Colonic mucosa (tissue), 4 donors: ENCODE measurements around the gene MED29. TPM values are rescaled to one million over a fixed set of nuclear protein-coding genes. Genes with fewer than 3 reads are reported as not detected.
A peak's percentile ranks its signal among the peaks of the same experiment; 100 is the strongest.

Source experiments
- DNase-seq: peaks from one replicate; pipeline ENCODE4 v3.0.0-alpha.2; 2020
- H3K27ac ChIP-seq: fragments of 200-600 bp; one replicate; pipeline ENCODE4 v1.8.0; 2021
- H3K27me3 ChIP-seq: fragments of 200-600 bp; one replicate; pipeline ENCODE4 v1.8.0; 2021
- H3K36me3 ChIP-seq: fragments of 200-600 bp; one replicate; pipeline ENCODE4 v1.8.0; 2021
- H3K4me1 ChIP-seq: fragments of 200-600 bp; one replicate; pipeline ENCODE4 v1.8.0; 2021; ENCODE audit warnings: mild to moderate bottlenecking
- H3K4me3 ChIP-seq: fragments of 200-600 bp; one replicate; pipeline ENCODE4 v1.8.0; 2021
- H3K9ac ChIP-seq, 2 donors: one replicate each; pipeline ENCODE4 v1.7.0; 2013; ENCODE audit warnings: control low read depth in 2 of 2, low read depth in 2 of 2, low read length in 2 of 2
- H3K9me3 ChIP-seq: fragments of 200-600 bp; one replicate; pipeline ENCODE4 v1.8.0; 2021
- intact Hi-C: fragments of 100-400 bp; cut with DNase I; formaldehyde crosslinking; loops from one replicate; pipeline ENCODE4 v1.14.1; 2022
- total RNA-seq, 2 donors: library from RNA; stranded (reverse); fragmentation: NEBNext Ultra II Directional in 1 of 2; extraction: Animal tissue kit (Norgen Biotek cat#: 25700) in 1 of 2; gene quantifications; one replicate each; pipeline ENCODE4 v1.2.1, GENCODE V29; 2021
- TF ChIP-seq, protein P1 (sequence below): fragments of 200-600 bp; IDR thresholded peaks from one replicate; pipeline ENCODE4 v1.8.0; 2022; ENCODE audit warnings: antibody characterized with exemption, mild to moderate bottlenecking
- donor health status: healthy.
- donor health status: DM: no; HTN: no; CAD: no.
- donor health status: DM: no; HTN: no; CAD: no.

Gene MED29
- total RNA-seq, 2 donors from 2014 or later, result 22.8 to 37.5 TPM

- TF ChIP-seq, protein P1, sequence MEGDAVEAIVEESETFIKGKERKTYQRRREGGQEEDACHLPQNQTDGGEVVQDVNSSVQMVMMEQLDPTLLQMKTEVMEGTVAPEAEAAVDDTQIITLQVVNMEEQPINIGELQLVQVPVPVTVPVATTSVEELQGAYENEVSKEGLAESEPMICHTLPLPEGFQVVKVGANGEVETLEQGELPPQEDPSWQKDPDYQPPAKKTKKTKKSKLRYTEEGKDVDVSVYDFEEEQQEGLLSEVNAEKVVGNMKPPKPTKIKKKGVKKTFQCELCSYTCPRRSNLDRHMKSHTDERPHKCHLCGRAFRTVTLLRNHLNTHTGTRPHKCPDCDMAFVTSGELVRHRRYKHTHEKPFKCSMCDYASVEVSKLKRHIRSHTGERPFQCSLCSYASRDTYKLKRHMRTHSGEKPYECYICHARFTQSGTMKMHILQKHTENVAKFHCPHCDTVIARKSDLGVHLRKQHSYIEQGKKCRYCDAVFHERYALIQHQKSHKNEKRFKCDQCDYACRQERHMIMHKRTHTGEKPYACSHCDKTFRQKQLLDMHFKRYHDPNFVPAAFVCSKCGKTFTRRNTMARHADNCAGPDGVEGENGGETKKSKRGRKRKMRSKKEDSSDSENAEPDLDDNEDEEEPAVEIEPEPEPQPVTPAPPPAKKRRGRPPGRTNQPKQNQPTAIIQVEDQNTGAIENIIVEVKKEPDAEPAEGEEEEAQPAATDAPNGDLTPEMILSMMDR, result no peak
- Histone ChIP-seq H3K36me3 (no peaks in the 10 kb centered on the region), H3K9ac (no peak overlapping the region), H3K4me1 (no peaks in the 10 kb centered on the region), H3K27ac (no peak overlapping the region), H3K4me3 (no peak overlapping the region), H3K27me3 (no peaks in the 10 kb centered on the region), H3K9me3 (no peaks in the 10 kb centered on the region)
- intact Hi-C loops, result no loop called here
- DNase-seq, result no peak
Measured at GRCh38 chr19:39425744-39426143, 34.6 kb downstream of the MED29 start.

- H3K27me3 ChIP-seq, result no peaks in the 10 kb centered on the region
- no peak overlapping the region for H3K27ac ChIP-seq
- H3K36me3 ChIP-seq, result no peaks in the 10 kb centered on the region
- H3K4me1 ChIP-seq, result no peaks in the 10 kb centered on the region
- H3K9me3 ChIP-seq, result no peaks in the 10 kb centered on the region
- TF ChIP-seq, protein P1, result no peak
- DNase-seq, result no peak
- no peak overlapping the region for H3K9ac ChIP-seq
- H3K4me3 ChIP-seq, result no peak overlapping the region
- intact Hi-C loops, result no loop called here
Measured at GRCh38 chr19:39426170-39426569, 35.0 kb downstream of the MED29 start.

- Histone ChIP-seq H3K27ac (peak overlapping the region; percentile 67), H3K9ac (no peak overlapping the region), H3K4me3 (no peak overlapping the region), H3K27me3 (no peaks in the 10 kb centered on the region), H3K36me3 (peaks cover 9% of the 10 kb centered on the region), H3K9me3 (no peaks in the 10 kb centered on the region), H3K4me1 (no peaks in the 10 kb centered on the region)
- DNase-seq, result no peak
- intact Hi-C loops, result no loop called here
- TF ChIP-seq, protein P1, result no peak
Measured at GRCh38 chr19:39427707-39428106, 36.5 kb downstream of the MED29 start.

DNA sequence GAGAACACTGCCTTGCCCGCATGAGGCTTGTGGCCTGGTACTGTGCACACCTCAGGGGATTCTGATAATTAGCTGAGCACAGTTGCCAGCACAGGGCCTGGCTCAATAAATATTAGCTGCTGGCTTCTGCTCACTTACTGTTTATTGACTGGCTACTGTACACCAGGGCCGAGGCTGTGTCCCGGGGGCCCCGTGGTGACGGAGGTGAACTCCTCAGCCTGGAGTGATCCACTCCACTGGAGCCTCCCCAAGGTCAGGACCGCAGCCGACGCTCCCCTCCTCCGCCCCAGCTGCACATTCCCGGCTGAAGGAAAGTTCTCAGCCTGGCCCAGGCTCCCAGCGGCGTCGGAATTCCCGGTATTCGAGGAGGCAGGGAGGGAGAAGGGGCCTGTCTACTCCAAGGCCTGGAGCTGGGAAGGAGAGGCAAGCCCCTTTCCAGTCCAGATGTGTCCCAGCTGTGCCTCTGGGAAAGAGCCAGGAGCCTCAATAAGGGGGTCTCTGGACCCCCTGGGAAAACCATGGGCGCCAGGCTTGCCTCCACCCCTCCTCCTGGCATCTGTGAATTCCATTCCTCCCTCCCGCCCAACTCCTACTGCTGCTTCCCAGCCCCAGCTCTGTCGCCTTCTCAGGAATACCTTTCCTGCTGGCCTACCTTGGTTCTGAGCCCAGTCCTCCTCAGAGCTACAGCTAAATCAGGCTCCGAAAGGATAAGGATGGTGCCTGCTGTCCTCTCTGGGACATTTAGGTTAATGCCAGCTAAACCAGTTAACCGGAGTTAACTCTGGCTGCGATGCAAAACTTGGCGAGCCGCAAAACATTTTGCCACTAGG, 37.3 kb downstream of the MED29 start:
- intact Hi-C loops, result no loop called here
- Histone ChIP-seq H3K9ac (peak overlapping the region; percentile 8 to 26), H3K4me1 (no peaks in the 10 kb centered on the region), H3K27ac (peak overlapping the region; percentile 67), H3K27me3 (no peaks in the 10 kb centered on the region), H3K36me3 (peaks cover 17% of the 10 kb centered on the region), H3K9me3 (no peaks in the 10 kb centered on the region), H3K4me3 (no peak overlapping the region)
- peak; percentile 25 for DNase-seq
- TF ChIP-seq, protein P1, result no peak

DNA sequence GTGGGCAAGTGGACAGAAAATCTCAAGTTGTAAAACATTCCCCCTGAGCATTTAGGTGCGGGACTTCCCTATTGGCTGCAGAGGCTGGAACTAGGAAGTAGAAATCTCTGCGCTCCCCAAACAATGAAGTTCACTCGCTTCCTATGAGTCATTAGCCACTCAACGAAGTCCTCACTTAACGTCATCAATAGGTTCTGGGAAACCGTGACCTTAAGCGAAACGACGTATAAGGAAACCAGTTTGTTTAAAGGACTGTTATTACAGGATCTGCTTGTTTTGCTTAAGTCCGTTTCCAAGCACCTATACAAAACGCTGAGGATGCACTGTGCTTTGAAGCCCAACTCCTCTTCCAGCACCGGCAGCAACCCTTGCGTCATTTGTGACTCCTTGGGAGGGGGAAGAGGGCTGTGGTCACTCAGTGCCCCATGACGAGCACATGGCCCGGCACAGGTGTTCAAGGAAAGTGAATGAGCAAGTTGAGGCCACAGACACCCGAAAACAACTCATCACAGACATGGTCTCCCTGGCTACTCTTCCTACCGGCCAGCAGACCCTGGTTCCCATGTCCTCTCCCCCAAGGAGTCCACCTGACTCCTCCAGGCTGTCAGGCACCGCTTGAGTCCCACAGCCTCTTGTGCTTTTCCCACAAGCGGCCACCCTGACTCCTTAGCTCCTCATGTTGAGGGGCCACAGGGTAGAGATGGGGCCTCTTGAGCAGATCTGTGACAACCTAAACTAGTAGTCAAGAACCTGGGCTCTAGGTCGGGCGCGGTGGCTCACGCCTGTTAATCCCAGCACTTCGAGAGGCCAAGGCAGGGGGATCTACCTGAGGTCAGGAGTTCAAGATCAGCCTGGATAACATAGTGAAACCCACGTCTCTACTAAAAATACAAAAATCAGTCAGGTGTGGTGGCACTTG, 39.8 kb downstream of the MED29 start:
- Histone ChIP-seq H3K27ac (peak overlapping the region; percentile 80), H3K9me3 (no peaks in the 10 kb centered on the region), H3K36me3 (peaks cover 27% of the 10 kb centered on the region), H3K9ac (peak overlapping the region; percentile 7 to 39), H3K27me3 (no peaks in the 10 kb centered on the region), H3K4me3 (no peak overlapping the region), H3K4me1 (peaks cover 3% of the 10 kb centered on the region)
- DNase-seq, result peak; percentile 20
- intact Hi-C loops, result no loop called here
- TF ChIP-seq, protein P1, result no peak
